SJCRH30 (cell line): ENCODE results near the gene UNC5A. TPM values are rescaled to one million over a fixed set of nuclear protein-coding genes. Genes with fewer than 3 reads are reported as not detected.

Experiments
- DNase-seq, 2 experiments: peaks; one replicate each; pipeline ENCODE4 v3.0.0-alpha.2; 2015 to 2020
- H3K27ac ChIP-seq: fragments of 250-450 bp; sonication (Bioruptor Pico); 2 replicates; pipeline ENCODE4 v1.5.1; 2020; ENCODE audit warnings: mild to moderate bottlenecking, moderate library complexity
- H3K27me3 ChIP-seq: fragments of 250-450 bp; sonication (Bioruptor Pico); 2 replicates; pipeline ENCODE4 v1.5.1; 2020; ENCODE audit warnings: mild to moderate bottlenecking, moderate library complexity
- H3K36me3 ChIP-seq: fragments of 250-450 bp; sonication (Bioruptor Pico); 2 replicates; pipeline ENCODE4 v1.5.1; 2020; ENCODE audit warnings: mild to moderate bottlenecking, moderate library complexity
- H3K4me1 ChIP-seq: fragments of 250-450 bp; sonication (Bioruptor Pico); 2 replicates; pipeline ENCODE4 v1.5.1; 2020; ENCODE audit warnings: mild to moderate bottlenecking, moderate library complexity
- H3K4me3 ChIP-seq: fragments of 250-450 bp; sonication (Bioruptor Pico); 2 replicates; pipeline ENCODE4 v1.5.1; 2020; ENCODE audit warnings: mild to moderate bottlenecking, moderate library complexity
- H3K9me3 ChIP-seq: fragments of 250-450 bp; sonication (Bioruptor Pico); replicated peaks from 2 replicates; pipeline ENCODE4 v1.5.1; 2020; ENCODE audit warnings: mild to moderate bottlenecking, moderate library complexity
- total RNA-seq: library from RNA; depleted of rRNA; stranded (reverse); fragments of >200 nt; shearing (Covaris generic); gene quantifications from 2 replicates; pipeline ENCODE4 v1.2.3, GENCODE V29; 2014; rRNA removed

The UNC5A gene
- 0.18 and 0.20 TPM in 2 replicates for total RNA-seq

DNA sequence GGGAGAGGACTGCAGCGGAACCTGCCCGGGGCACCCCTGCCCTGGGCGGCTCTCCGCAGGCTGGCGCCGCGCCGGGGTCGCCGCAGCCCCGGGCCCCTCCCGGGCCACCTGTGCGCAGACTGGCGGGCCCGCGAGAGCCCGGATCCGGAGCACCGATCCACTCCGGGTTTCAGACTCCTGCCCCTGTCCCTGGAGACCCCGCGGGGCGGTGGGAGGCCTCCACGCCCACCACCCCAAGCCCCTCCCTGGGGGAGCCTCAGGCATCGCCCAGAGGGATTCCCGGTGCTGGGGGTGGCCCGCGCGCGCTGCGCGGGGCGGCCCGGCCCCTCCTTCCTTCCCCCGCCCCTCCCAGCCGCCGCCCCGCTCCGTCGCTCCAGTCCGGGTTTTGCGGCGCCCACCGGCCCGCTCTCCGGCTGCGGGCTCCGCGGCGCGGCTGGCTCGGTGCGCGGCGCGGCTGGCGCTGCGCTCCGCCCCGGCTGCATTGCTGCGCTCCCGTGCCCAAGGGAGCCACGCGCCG lies at the start of gene UNC5A:
Gene UNC5A, plus strand, starts transcription at position 479 of the 517 bp plus-strand sequence. CDS start 192 bp downstream, outside the sequence.
- Histone ChIP-seq H3K9me3 (no peaks in the 10 kb centered on the region), H3K4me1 (no peaks in the 10 kb centered on the region), H3K4me3 (peak within 1 kb of the TSS; percentile 63), H3K27ac (no peak within 1 kb of the TSS), H3K27me3 (peaks cover 13% of the 10 kb centered on the region), H3K36me3 (no peaks in the 10 kb centered on the region)
- DNase-seq, result peak; percentile 48 to 68

- Histone ChIP-seq H3K4me3 (no peak overlapping the region), H3K36me3 (no peaks in the 10 kb centered on the region), H3K27ac (no peak overlapping the region), H3K27me3 (no peaks in the 10 kb centered on the region), H3K9me3 (peaks cover 5% of the 10 kb centered on the region; the same call in 1 of the 2 replicates), H3K4me1 (no peaks in the 10 kb centered on the region)
- no peak for DNase-seq
Measured at GRCh38 chr5:176761755-176762154, 48.6 kb upstream of the UNC5A start.

- Histone ChIP-seq H3K36me3 (no peaks in the 10 kb centered on the region), H3K27me3 (no peaks in the 10 kb centered on the region), H3K27ac (no peak overlapping the region), H3K9me3 (peaks cover 7% of the 10 kb centered on the region; the same call in 1 of the 2 replicates), H3K4me1 (no peaks in the 10 kb centered on the region), H3K4me3 (no peak overlapping the region)
- peak in 1 of 2 experiments; percentile 19 for DNase-seq
Measured at GRCh38 chr5:176762489-176762888, 47.9 kb upstream of the UNC5A start.

GRCh38 chr5:176765687-176766086 lies 44.7 kb upstream of the UNC5A start:
- Histone ChIP-seq H3K9me3 (0 out of 2 replicates have a peak, but pooled peaks cover 3% of the 10 kb centered on the region), H3K4me3 (no peak overlapping the region), H3K27me3 (no peaks in the 10 kb centered on the region; the same call in 1 of the 2 replicates), H3K4me1 (no peaks in the 10 kb centered on the region), H3K27ac (no peak overlapping the region), H3K36me3 (no peaks in the 10 kb centered on the region)
- DNase-seq, result no peak

- Histone ChIP-seq H3K27me3 (no peaks in the 10 kb centered on the region; the same call in 1 of the 2 replicates), H3K9me3 (0 out of 2 replicates have a peak, but pooled peaks cover 3% of the 10 kb centered on the region), H3K36me3 (no peaks in the 10 kb centered on the region), H3K27ac (no peak overlapping the region), H3K4me3 (no peak overlapping the region), H3K4me1 (no peaks in the 10 kb centered on the region)
- DNase-seq, result no peak
Measured at GRCh38 chr5:176768174-176768970, 42.0 kb upstream of the UNC5A start.

GRCh38 chr5:176769911-176770310 lies 40.4 kb upstream of the UNC5A start:
- no peak overlapping the region for H3K27ac ChIP-seq
- no peak overlapping the region for H3K4me3 ChIP-seq
- H3K4me1 ChIP-seq, result no peaks in the 10 kb centered on the region
- DNase-seq, result no peak
- 0 out of 2 replicates have a peak, but pooled peaks cover 3% of the 10 kb centered on the region for H3K9me3 ChIP-seq
- H3K27me3 ChIP-seq, result no peaks in the 10 kb centered on the region; the same call in 1 of the 2 replicates
- H3K36me3 ChIP-seq, result no peaks in the 10 kb centered on the region

DNA sequence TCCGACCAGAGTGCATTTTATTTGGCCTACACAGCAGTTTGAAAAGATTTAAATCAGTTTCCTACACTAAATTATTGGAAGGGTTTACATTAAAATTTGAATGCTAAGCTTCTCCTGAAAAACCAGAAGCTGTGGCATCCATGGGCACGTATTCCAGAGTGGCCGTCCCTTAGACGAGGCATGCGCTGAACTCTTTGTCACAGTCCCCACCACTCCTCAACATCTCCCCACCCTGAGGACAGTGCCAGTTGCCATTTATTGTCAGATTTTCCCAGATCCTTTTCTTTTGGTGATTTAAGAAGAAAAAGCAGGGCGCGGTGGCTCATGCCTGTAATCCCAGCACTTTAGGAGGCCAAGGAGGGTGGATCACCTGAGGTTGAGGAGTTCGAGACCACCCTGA lies 39.9 kb upstream of the UNC5A start:
- H3K9me3 ChIP-seq, result 0 out of 2 replicates have a peak, but pooled peaks cover 3% of the 10 kb centered on the region
- H3K4me1 ChIP-seq, result no peaks in the 10 kb centered on the region
- peaks cover 2% of the 10 kb centered on the region; the same call in 1 of the 2 replicates for H3K27me3 ChIP-seq
- H3K36me3 ChIP-seq, result no peaks in the 10 kb centered on the region
- no peak overlapping the region for H3K4me3 ChIP-seq
- DNase-seq, result no peak
- no peak overlapping the region for H3K27ac ChIP-seq

DNA sequence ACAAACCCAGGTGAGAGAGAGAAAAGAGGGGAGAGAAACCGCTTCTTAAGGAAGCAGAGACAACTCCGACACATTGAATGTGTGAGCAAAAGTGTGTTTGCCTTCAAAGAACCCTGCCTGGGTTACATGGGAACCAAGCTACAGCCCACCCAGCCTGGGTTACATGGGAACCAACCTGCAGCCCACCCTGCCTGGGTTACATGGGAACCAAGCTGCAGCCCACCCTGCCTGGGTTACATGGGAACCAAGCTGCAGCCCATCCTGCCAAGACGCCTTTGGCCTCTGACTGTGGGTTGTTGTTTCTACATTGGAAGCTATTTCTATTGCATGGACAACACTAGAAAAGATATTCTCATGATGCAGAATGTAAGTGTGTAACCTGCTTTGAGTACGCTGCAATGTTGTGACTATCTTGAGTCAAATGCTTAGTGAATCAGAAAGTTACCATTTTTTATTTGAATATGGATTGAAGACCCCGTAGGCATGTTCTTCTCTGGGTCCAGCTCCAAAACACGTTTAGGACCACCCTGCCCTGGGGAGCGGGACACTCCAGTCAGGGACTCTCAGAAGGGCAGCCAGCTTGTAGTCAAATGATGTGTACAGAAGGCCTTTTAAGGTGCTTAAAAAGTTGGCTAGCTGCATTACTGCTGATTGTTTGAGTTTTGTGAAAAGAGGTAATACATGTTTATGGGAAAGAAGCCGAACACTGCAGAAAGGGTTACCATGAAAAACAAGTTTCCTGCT lies 39.1 kb upstream of the UNC5A start:
- Histone ChIP-seq H3K4me3 (no peak overlapping the region), H3K27ac (no peak overlapping the region), H3K9me3 (0 out of 2 replicates have a peak, but pooled peaks cover 3% of the 10 kb centered on the region), H3K4me1 (no peaks in the 10 kb centered on the region), H3K27me3 (peaks cover 6% of the 10 kb centered on the region; the same call in 1 of the 2 replicates), H3K36me3 (no peaks in the 10 kb centered on the region)
- DNase-seq, result no peak

DNA sequence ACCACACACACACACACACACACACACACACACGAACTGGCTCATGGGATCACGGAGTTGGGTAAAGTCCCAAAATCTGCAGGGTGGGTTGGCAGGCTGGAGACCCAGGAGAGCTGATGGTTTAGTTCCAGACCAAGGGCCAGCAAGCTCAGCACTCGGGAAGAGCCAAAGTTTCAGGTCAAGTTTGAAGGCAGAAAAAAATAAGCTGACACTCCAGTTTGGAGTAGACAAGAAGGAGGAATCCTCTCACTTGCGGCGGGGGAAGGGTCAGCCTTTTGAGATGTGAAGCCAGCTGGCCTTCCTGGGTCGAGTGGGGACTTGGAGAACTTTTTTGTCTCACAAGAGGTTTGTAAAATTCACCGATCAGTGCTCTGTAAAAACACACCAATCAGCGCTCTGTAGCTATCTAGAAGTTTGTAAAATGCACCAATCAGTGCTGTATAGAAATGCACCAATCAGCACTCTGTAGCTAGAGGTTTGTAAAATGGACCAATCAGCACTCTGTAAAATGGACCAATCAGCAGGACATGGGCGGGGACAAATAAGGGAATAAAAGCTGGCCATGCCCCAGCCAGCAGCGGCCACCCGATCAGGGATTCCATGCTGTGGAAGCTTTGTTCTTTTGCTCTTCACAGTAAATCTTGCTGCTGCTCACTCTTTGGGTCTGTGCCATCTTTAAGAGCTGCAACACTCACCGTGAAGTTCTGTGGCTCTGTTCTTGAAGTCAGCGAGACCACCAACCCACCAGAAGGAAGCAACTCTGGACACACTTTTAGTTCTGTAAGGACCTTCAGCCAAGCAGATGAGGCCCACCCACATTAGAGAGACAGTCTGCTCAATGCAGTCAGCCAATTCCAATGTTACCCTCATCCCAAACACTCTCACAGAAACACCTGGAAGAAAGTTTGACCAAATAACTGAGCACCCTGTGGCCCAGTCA lies 37.8 kb upstream of the UNC5A start:
- DNase-seq, result no peak
- H3K27me3 ChIP-seq, result peaks cover 6% of the 10 kb centered on the region; the same call in 1 of the 2 replicates

GRCh38 chr5:176773408-176774035 lies 36.8 kb upstream of the UNC5A start:
- Histone ChIP-seq H3K27ac (no peak overlapping the region), H3K27me3 (peaks cover 6% of the 10 kb centered on the region; the same call in 1 of the 2 replicates), H3K4me1 (no peaks in the 10 kb centered on the region), H3K4me3 (no peak overlapping the region), H3K9me3 (no peaks in the 10 kb centered on the region), H3K36me3 (no peaks in the 10 kb centered on the region)
- DNase-seq, result no peak

More for the DNA sequence above, 37.8 kb upstream of the UNC5A start:
- H3K9me3 ChIP-seq, result no peaks in the 10 kb centered on the region
- no peaks in the 10 kb centered on the region for H3K4me1 ChIP-seq
- no peak overlapping the region for H3K27ac ChIP-seq
- no peaks in the 10 kb centered on the region for H3K36me3 ChIP-seq
- no peak overlapping the region for H3K4me3 ChIP-seq

DNA sequence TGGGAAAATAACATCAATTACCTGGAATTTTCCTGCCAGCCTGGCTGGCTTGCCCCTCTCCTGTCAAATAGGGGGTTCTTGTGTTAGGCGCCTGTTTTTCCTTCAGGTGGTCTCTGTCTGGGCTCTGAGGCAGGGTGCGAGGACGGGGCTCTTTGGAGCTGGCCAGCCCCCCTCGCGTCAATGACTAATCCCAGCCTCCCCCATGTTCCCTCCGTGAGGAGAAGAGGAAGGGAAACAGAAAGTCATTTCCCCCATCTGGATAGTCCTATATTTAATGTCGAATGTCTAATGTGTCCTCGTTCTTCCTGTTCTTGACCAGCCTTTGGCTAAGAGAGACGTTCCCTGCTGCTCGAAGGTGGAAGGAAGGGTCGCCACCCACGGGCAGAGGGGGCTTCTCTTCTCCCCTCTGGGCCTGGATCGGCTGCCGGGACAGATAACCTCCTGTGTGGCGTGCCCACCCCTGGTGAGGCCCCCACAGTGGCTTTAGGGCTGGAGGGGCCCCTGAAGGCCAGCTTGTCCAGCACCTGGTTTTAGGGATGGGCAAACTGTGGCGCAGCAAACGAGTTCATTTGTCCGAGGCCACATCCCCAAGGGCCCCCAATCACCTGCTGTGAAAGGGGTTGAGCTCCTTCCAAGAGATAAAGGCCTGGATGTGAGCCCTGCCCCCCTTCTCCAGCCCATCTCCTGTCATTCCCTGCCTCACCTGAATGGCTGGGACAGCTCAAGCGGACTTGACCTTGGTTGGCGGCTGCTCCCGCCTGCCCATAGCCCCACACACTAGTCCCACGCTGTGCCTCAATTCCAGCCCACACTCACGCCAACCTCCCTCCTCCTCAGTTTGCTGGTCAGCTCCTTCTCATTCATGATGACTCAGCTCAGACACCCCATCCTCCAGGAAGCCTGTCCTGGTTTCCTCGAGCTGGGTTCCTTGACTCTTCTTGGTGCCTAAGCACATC lies 35.9 kb upstream of the UNC5A start:
- Histone ChIP-seq H3K4me1 (no peaks in the 10 kb centered on the region), H3K9me3 (no peaks in the 10 kb centered on the region), H3K4me3 (no peak overlapping the region), H3K27ac (no peak overlapping the region), H3K27me3 (peaks cover 6% of the 10 kb centered on the region; the same call in 1 of the 2 replicates), H3K36me3 (no peaks in the 10 kb centered on the region)
- DNase-seq, result no peak

- DNase-seq, result no peak
- Histone ChIP-seq H3K9me3 (no peaks in the 10 kb centered on the region), H3K4me3 (no peak overlapping the region), H3K36me3 (no peaks in the 10 kb centered on the region), H3K27ac (no peak overlapping the region), H3K27me3 (peaks cover 14% of the 10 kb centered on the region; the same call in 1 of the 2 replicates), H3K4me1 (no peaks in the 10 kb centered on the region)
Measured at GRCh38 chr5:176775409-176775808, 35.0 kb upstream of the UNC5A start.
